H1 (cell line): ENCODE data around the gene SRF. TPM values are rescaled to one million over a fixed set of nuclear protein-coding genes. Genes with fewer than 3 reads are reported as not detected.

Source experiments
- SIX5 ChIP-seq: IDR thresholded peaks from 2 replicates; pipeline ENCODE4 v1.6.1; 2011; ENCODE audit warnings: mild to moderate bottlenecking, low read depth, low read length
- polyA plus RNA-seq, 7 experiments: library from polyadenylated mRNA; depleted of rRNA in 3 of 7; stranded (reverse) in 5 of 7; unstranded in 2 of 7; fragments of >200 nt in 5 of 7; fragments of 200-250 nt in 2 of 7; gene quantifications; 1 replicate in 5 of 7; 2 replicates in 1 of 7; 4 replicates in 1 of 7; pipeline versions ENCODE4 v1.2.1 to v1.2.3, GENCODE V29; 2011 to 2013; ENCODE audit warnings: missing spikeins in 2 of 7, mixed read lengths in 2 of 7
- total RNA-seq: library from RNA; stranded (reverse); fragmentation: NEBNext Ultra II Directional; extraction: Animal tissue kit (Norgen Biotek cat#: 25700); gene quantifications from 2 replicates; pipeline ENCODE4 v1.2.1, GENCODE V29; 2021

The SRF gene
- total and polyA plus RNA-seq, 2 of the 8 experiments (the other 6 are each of a cell fraction or from before 2014, with no cell fraction given): 49.0 to 69.5 TPM

DNA sequence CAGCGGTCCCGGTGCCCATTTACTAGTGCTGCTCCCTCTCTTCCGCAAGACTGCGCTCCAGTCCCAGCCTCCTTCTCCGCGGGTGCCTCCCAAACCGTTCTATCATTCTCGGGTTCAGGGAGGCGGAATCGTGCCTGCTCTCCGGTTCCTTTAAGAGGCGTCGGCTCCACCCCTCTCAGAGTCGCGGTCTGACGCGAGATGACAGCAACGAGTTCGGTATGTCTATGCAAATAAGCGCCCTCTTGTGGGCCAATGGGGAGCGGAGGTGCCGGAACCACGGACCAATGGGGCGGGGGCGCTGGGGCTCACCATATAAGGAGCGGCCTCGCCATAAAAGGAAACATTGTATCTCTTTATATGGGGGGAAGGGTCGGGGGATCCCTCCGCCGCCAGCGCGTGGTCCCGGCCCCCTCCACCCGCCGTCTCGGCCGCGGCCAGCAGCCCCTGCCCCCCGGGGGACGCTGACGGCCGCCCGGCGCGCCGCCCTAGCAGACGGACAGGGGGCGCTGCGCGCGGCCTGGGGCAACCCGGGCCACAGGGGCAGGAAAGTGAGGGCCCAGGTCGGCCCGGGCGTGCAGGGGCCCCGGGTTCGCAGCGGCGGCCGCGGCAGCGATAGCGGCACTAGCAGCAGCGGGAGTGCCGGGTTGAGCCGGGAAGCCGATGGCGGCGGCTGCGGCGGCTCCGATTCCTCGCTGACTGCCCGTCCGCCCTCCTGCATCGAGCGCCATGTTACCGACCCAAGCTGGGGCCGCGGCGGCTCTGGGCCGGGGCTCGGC is at the start of gene SRF (continued):
- no peak for TF ChIP-seq SIX5
